Rectal smooth muscle tissue (tissue), 1 donor: Measurements from ENCODE around the gene HSPA1A.
"Not testable (repeated sequence)": the region's sequence is repeated elsewhere in the genome, so short reads cannot be mapped to it uniquely, and the experiment has no call there.

Experiments used
- H3K27ac ChIP-seq: one replicate; pipeline ENCODE4 v1.7.0; 2013; ENCODE audit warnings: low read depth, low read length, inconsistent platforms
- H3K27me3 ChIP-seq: one replicate; pipeline ENCODE4 v1.7.0; 2013; ENCODE audit warnings: low read length; ENCODE audit not compliant: control insufficient read depth, insufficient read depth
- H3K36me3 ChIP-seq: one replicate; pipeline ENCODE4 v1.7.0; 2013; ENCODE audit warnings: low read length; ENCODE audit not compliant: control insufficient read depth, insufficient read depth
- H3K4me1 ChIP-seq: one replicate; pipeline ENCODE4 v1.7.0; 2013; ENCODE audit warnings: low read length; ENCODE audit not compliant: control insufficient read depth, insufficient read depth
- H3K4me3 ChIP-seq: one replicate; pipeline ENCODE4 v1.7.0; 2013; ENCODE audit warnings: low read length
- H3K9ac ChIP-seq: one replicate; pipeline ENCODE4 v1.7.0; 2013; ENCODE audit warnings: low read length

Gene HSPA1A

DNA sequence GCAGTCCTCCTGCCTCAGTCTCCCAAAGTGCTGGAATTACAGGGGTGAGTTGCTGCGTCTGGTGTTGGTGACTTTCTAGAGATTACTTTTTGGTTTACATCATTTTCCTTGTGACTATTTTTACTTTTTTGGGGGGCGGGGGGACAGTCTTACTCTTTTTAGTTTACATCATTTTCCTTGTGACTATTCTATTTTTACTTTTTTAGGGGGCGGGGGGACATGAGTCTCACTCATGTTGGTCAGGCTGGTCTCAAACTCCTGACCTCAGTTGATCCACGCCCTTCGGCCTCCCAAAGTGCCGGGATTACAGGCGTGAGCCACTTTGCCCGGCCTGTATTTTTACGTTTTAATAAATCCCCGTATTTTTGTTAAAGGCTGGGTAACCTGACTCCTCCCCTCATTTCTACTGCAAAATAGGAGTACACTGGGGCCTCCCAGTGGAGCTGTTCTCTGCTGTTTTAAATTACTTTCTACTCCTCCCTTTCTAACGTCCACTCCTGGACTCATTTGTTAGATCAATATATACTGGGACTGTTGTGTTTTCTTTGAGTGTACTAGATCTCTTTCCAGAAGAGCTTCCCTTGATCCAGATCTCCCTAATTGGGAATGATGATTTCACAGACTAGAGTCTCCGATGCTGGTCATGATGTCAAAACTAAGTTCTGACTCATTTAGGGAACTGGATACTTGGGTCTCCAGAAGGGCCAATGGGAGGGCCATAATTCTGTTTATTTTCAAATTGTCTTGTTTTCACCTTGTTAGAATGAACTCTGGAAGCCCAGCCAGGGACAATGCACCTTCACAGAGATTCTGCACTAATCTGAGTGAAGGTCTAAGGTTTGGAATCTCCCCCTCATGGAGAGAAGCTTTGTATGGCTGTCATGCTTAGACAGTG lies 21.4 kb downstream of the HSPA1A start:
- Histone ChIP-seq H3K4me1 (peaks cover 19% of the 10 kb centered on the region), H3K36me3 (peaks cover 27% of the 10 kb centered on the region), H3K27ac (peak overlapping the region; percentile 59), H3K4me3 (peak overlapping the region; percentile 35), H3K9ac (peak overlapping the region; percentile 8), H3K27me3 (no peaks in the 10 kb centered on the region)

DNA sequence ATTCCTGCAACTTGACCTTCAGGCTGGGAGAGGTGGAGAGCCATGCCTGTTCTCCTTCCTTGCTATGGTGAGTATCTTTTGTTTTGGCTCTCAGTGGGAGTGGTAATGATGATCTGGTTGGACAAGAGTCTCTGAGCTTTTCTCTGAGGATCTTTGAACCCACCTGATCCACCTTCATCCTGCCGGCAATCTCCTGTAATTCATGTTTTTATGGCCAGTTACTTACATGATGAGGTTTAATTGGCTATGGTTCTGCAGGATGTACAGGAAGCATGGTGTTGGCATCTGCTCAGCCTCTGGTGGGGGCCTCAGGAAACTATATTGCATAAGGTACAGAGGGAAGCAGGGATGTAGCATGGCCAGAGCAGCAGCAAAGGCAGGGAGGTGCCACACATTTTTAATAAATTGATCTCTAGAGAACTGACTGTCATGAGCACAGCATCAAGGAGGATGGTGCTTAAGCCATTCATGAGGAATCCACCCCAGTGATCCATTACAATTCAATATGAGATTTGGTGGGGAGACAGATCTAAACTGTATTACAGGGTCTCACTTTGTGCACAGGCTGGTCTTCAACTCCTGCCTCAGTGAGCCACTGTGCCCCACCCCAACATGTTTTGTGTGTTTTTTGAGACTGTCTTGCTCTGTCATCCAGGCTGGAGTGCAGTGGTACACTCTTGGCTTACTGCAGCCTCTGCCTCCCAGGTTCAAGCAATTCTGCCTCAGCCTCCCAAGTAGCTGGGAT lies 22.2 kb downstream of the HSPA1A start:
- Histone ChIP-seq H3K9ac (no peak overlapping the region), H3K4me1 (peaks cover 19% of the 10 kb centered on the region), H3K27me3 (no peaks in the 10 kb centered on the region), H3K4me3 (peak overlapping the region; percentile 32), H3K27ac (no peak overlapping the region), H3K36me3 (peaks cover 27% of the 10 kb centered on the region)

DNA sequence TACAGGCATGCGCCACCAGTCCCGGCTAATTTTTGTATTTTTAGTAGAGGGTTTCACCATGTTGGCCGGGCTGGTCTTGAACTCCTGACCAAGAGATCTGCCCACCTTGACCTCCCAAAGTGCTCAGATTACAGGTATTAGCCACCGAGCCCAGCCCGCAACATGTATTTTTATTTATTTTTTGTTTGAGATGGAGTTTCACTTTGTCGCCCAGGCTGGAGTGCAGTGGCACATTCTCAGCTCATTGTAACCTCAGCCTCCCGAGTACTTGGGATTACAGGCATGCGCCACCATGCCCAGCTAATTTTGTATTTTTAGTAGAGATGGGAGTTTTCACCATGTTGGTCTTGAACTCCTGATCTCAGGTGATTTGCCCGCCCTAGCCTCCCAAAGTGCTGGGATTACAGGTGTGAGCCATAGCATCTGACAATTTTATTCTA lies 22.8 kb downstream of the HSPA1A start:
- peaks cover 27% of the 10 kb centered on the region for H3K36me3 ChIP-seq
- not testable (repeated sequence) for H3K27ac ChIP-seq, H3K4me3 ChIP-seq, H3K27me3 ChIP-seq, H3K9ac ChIP-seq
- peaks cover 19% of the 10 kb centered on the region for H3K4me1 ChIP-seq

DNA sequence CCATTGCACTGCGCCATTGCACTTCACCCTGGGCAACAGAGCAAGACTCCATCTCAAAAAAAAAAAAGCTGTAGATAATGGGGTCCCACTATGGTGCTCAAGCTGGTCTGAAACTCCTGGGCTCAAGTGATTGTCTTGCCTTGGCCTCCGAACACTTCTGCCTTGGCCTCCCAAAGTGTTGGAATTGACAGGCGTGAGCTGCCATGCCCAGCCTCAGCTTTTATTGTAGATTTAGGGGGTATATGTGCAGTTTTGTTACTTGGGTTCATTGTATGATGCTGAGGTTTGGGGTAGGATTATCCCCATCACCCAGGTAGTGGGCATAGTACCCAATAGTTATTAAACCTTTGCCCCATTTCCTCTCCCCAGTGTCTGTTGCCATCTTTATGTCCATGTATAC lies 23.6 kb downstream of the HSPA1A start:
- H3K4me1 ChIP-seq = peaks cover 19% of the 10 kb centered on the region
- peaks cover 27% of the 10 kb centered on the region for H3K36me3 ChIP-seq
- no peak overlapping the region for H3K4me3 ChIP-seq

DNA sequence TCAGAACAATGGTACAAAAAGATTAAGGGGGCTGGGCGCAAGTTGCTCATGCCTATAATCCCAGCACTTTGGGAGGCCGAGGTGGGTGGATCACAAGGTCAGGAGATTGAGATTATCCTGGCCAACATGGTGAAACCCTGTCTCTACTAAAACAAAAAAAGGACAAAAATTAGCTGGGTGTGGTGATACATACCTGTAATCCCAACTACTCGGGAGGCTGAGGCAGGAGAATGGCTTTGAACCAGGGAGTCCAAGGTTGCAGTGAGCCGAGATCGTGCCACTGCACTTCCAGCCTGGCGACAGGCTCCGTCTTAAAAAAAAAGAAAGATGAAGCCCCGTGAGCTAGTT lies 24.4 kb downstream of the HSPA1A start:
- Histone ChIP-seq H3K4me1 (peaks cover 19% of the 10 kb centered on the region), H3K36me3 (peaks cover 27% of the 10 kb centered on the region)
- not testable (repeated sequence) for H3K27me3 ChIP-seq, H3K4me3 ChIP-seq, H3K27ac ChIP-seq, H3K9ac ChIP-seq

More for the DNA sequence above, 23.6 kb downstream of the HSPA1A start:
- Histone ChIP-seq H3K9ac (no peak overlapping the region), H3K27ac (no peak overlapping the region), H3K27me3 (no peaks in the 10 kb centered on the region)

DNA sequence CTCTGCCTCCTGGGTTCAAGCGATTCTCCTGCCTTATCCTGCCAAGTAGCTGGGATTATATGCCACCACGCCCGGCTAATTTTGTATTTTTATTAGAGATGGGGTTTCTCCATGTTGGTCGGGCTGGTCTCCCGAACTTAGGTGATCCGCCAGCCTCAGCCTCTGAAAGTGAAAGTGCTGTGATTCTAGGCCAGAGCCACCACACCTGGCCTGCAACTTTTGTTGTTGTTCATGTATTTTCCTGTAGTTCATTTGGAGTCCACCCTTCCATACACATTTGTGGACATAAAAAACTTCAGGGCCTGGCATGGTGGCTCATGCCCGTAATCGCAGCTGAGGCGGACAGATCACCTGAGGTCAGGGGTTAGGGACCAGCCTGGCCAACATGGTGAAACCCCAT lies 26.7 kb downstream of the HSPA1A start:
- Histone ChIP-seq H3K9ac (no peak overlapping the region), H3K27me3 (no peaks in the 10 kb centered on the region), H3K36me3 (peaks cover 27% of the 10 kb centered on the region), H3K27ac (no peak overlapping the region), H3K4me3 (no peak overlapping the region), H3K4me1 (peaks cover 7% of the 10 kb centered on the region)

DNA sequence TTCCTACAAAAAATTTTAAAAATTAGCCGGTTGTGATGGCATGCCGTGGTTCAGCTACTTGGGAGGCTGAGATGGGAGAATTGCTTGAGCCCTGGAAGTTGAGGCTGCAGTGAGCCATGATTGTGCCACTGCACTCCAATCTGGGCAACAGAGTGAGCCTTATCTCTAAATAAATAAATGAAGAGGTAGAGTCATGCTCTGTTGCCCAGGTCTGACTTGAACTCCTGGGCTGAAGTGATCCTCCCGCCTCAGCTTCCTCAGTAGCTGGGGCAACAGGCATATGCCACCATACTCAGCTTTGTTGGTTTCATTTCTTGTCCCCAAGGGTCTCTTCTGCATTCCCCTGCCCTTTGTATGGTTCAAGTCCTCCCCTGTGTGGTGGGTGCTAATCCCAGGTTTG lies 29.2 kb downstream of the HSPA1A start:
- H3K9ac ChIP-seq = no peak overlapping the region
- no peak overlapping the region for H3K4me3 ChIP-seq
- no peaks in the 10 kb centered on the region for H3K4me1 ChIP-seq
- no peaks in the 10 kb centered on the region for H3K27me3 ChIP-seq
- H3K36me3 ChIP-seq = peaks cover 8% of the 10 kb centered on the region
- no peak overlapping the region for H3K27ac ChIP-seq

DNA sequence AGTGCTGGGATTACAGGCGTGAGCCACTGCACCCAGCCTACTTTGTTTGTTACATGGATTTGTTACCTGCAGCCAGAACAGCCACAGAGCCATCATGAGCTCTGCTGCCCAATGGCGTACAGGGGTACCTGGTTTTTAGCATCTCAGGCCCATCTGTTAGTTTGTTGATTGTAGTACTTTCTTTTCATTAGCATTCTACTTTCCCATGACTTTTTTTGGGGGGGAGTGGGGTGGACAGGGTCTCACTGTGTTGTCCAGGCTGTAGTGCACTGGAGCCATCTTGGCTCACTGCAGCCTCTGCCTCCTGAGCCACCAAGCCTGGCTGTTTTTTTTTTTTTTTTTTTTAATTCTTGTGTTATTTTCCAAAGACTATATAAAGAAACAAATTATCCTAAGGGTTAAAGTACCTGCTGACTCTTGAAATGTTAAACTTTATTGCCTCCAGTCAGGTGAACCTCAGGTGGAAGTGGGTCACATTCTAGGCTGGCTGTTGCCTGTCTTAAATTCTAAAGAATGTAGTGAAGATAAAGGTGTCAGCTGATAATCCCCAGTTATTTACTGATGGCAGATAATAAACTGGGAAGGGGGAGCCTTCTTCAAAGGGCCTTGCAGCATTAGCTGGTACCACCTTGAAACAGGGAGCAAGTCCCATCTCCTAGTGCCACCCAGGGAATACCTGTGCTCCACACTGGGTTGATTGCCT lies 32.1 kb downstream of the HSPA1A start:
- H3K36me3 ChIP-seq = no peaks in the 10 kb centered on the region
- H3K4me1 ChIP-seq = no peaks in the 10 kb centered on the region
- no peak overlapping the region for H3K9ac ChIP-seq
- H3K27me3 ChIP-seq = no peaks in the 10 kb centered on the region
- H3K27ac ChIP-seq = no peak overlapping the region
- no peak overlapping the region for H3K4me3 ChIP-seq

DNA sequence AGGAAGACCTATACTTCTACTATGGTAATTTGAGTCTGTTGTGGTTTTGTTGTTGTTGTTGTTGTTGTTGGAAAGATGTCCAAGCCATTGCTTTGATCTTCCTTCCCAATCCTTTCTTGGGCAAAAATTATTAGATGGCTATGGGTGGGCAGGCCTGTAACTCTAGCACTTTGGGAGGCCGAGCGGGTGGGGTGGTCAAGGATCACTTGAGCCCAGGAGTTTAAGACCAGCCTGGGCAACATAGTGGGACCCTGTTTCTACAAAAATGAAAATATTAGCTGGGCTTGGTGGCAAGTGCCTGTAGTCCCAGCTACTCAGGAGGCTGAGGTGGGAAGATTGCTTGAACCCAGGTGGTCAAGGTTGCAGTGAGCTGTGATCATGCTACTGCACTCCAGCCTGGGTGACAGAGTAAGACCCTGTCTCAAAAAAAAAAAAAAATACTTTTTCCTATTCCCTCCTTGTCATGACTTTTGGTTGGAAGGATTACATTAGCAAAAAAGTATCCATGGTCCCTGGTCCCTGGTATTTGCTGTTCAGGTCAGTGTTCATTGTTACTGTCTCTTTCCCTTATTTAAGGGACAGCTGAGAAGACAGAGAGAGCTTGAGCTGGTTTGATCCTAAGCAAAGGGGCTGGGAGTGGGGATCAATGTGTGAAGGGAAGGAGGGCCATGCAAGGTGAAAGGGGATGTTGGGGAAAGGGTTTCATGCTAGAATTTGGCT lies 35.6 kb downstream of the HSPA1A start:
- Histone ChIP-seq H3K4me3 (no peak overlapping the region), H3K27me3 (no peaks in the 10 kb centered on the region), H3K27ac (no peak overlapping the region), H3K36me3 (no peaks in the 10 kb centered on the region), H3K4me1 (no peaks in the 10 kb centered on the region), H3K9ac (no peak overlapping the region)

DNA sequence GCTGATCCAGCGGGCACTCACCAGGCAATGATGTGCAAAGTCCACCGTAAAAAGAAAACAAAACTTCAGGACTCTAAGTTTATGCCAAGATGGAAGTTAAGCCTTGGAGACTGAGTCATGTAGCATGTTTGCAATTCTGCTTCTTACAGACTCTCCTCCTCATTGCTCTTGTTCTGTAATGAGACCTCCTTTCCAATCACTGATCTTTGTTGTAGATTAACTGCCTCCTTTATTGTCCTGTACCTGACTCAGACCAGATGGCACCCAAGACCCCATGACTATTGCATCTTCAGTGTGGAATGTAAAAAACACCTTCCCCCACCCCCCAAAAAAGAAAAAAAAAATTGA lies 36.1 kb downstream of the HSPA1A start:
- no peaks in the 10 kb centered on the region for H3K4me1 ChIP-seq
- no peak overlapping the region for H3K4me3 ChIP-seq
- H3K9ac ChIP-seq = no peak overlapping the region
- H3K36me3 ChIP-seq = no peaks in the 10 kb centered on the region
- no peak overlapping the region for H3K27ac ChIP-seq
- no peaks in the 10 kb centered on the region for H3K27me3 ChIP-seq

DNA sequence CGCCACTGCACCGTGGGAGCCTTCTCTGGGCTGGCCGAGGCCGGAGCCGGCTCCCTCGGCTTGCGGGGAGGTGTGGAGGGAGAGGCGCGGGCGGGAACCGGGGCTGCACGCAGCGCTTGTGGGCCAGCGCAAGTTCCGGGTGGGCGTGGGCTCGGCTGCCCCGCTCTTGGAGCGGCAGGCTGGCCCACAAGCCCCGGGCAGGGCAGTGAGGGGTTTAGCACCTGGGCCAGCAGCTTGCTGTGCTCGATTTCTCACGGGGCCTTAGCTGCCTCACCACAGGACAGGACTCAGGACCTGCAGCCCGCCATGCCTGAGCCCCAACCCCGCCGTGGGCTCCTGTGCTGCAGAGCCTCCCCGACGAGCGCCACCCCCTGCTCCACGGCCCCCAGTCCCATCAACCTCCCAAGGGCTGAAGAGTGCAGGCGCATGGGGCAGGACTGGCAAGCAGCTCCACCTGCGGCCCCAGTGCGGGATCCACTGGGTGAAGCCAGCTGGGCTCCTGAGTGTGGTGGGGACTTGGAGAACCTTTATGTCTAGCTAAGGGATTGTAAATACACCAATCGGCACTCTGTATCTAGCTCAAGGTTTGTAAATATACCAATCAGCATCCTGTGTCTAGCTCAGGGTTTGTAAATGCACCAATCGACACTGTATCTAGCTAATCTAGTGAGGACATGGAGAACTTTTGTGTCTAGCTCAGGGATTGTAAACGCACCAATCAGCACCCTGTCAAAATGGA lies 36.8 kb downstream of the HSPA1A start:
- not testable (repeated sequence) for H3K27me3 ChIP-seq, H3K27ac ChIP-seq, H3K9ac ChIP-seq, H3K36me3 ChIP-seq, H3K4me3 ChIP-seq, H3K4me1 ChIP-seq
